ENCODE results near the gene ENTPD2. TPM values are rescaled to one million over a fixed set of nuclear protein-coding genes. Genes with fewer than 3 reads are reported as not detected.

The ENTPD2 gene
- total and polyA plus RNA-seq, 10 of the 15 experiments (the other 5 are each of a cell fraction or from before 2014, with no cell fraction given): 0.15 to 1.8 (median 0.65) TPM; not detected in 2

- TF ChIP-seq CUX1 (IDR thresholded peaks at IDR 0.05; ENCODE audit: insufficient replicate concordance, low read depth, low read length): no peak
- no peak for TF ChIP-seq MYC (IDR thresholded peaks at IDR 0.05; ENCODE audit: insufficient read depth, insufficient read length, insufficient replicate concordance, low read length, severe bottlenecking)
- TF ChIP-seq WRNIP1 (IDR thresholded peaks at IDR 0.05; ENCODE audit: borderline replicate concordance, low read depth, low read length): no peak
- no peak for TF ChIP-seq SRF (IDR thresholded peaks at IDR 0.05; ENCODE audit: low read depth in 2 of 2, low read length in 2 of 2)
- no peak for TF ChIP-seq SPI1 (IDR thresholded peaks at IDR 0.05; ENCODE audit: borderline replicate concordance, insufficient read depth, low read depth, low read length)
Measured at GRCh38 chr9:137042751-137043727, 10.8 kb downstream of the ENTPD2 start (continued).
